Erythroblast (primary cell): ENCODE measurements around the gene ADARB2.
"Not testable (repeated sequence)": the region's sequence is repeated elsewhere in the genome, so short reads cannot be mapped to it uniquely, and the experiment has no call there.

Experiments
- DNase-seq, 2 experiments: peaks; one replicate each; lab custom pipeline; 2025; lab: John Stamatoyannopoulos, UW
- GATA1 ChIP-seq: IDR thresholded peaks from 2 replicates; pipeline ENCODE4 v1.6.1; 2011; ENCODE audit warnings: low read depth, mild to moderate bottlenecking, control low read depth, low read length, moderate library complexity
- POLR2A ChIP-seq: IDR thresholded peaks from 2 replicates; pipeline ENCODE4 v1.6.1; 2011; ENCODE audit warnings: mild to moderate bottlenecking, low read length

The ADARB2 gene

DNA sequence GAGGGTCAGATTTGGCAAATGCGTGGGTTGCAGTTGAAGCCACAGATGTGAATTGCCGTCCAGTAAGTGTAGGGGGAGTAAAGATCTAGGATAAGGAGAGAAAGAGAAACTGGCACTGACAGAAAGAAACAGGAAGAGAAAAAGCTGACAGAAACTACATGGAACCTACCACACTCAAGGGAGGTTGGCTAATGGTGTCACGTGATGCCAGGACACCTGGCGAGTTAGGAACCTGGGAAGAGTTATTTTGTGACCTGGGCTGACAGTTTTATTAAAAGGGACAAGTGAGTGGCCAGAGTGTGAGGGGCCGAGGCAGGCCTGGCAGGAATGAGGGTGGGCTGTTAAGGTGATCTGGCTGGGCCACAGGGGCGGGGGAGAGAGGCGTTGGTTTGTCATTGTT, 188.7 kb downstream of the ADARB2 start:
- no peak for TF ChIP-seq POLR2A
- no peak for TF ChIP-seq GATA1
- DNase-seq = no peak

GRCh38 chr10:1548146-1548545, 189.2 kb downstream of the ADARB2 start:
- no peak for DNase-seq
- TF ChIP-seq GATA1 = no peak

DNA sequence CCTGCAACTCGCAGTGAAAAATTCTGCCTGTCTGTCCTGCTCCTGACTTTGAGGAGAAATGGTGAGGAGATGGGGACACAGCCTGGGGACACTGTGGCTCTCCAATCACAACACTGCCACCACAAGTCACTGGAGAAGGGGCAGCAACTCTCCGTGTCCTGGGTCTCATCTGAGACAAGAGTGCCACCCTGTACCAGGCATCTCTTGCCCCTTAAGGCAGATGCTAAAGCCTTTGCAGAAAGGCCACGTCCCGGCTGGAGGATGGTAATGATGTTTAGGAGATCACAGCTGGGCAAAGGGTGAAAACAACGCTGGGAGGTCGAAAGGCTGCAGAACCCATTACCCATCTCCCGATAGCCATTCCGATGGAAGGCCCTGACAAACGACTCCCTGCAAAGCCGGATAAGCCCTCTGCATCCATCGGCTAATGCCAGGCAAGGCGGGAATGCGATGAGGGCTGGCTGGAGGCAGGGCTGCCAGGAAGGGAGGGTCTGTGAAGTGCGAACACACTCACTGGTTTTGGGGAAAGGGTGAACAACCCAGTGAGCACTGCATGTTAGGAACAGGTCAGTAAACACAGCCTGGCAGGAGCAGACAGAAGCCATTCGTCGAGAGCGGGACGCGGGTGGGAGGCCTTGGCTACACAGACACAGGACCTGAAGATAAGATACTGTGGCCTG, 190.8 kb downstream of the ADARB2 start:
- TF ChIP-seq POLR2A (no peak), GATA1 (no peak)
- DNase-seq = no peak

GRCh38 chr10:1545524-1545923, 191.8 kb downstream of the ADARB2 start:
- no peak for DNase-seq
- TF ChIP-seq GATA1 (no peak), POLR2A (no peak)

DNA sequence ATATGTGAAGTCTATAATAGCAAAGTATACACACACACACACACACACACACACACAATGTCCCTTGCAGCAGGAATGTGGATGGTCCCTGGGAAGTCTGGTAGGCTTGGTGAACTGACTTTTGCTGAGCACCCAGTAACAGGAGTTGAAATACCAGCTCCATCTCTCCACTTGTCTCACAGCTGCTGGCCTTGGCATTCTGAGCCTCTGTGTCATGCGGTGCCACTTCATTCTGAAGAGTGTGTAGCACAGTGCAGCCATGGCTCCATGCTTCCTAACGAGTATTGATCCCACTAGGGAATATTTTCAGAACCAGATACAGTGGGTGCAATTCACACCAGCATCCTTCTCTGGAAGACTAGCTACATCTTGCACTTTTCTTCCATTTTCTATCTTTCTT, 192.4 kb downstream of the ADARB2 start:
- no peak for DNase-seq
- no peak for TF ChIP-seq GATA1
- TF ChIP-seq POLR2A = no peak

GRCh38 chr10:1544209-1544673, 193.1 kb downstream of the ADARB2 start:
- no peak for DNase-seq
- TF ChIP-seq GATA1 (no peak), POLR2A (no peak)

DNA sequence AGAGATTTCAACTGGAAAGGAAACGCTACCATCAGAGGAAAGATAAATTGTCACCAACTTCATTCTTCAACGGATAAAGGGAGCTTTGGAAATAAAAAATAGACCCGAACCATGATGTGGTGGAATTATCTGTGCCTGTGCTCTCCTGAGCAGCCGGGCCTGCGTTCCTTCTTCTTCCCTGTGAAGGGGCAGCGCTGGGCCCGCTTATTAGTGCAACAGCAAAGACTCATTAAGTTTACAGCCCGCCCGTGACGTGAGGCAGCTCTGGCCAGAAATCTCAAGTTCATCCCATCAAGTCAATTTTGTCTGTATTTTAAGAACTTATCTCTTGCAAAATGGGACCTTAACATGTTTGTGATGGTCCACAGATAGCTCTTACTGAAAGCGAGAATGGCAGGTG, 193.7 kb downstream of the ADARB2 start:
- TF ChIP-seq POLR2A = no peak
- no peak for TF ChIP-seq GATA1
- no peak for DNase-seq

- no peak for DNase-seq
- TF ChIP-seq GATA1 (no peak), POLR2A (no peak)
Measured at GRCh38 chr10:1542941-1543340, 194.4 kb downstream of the ADARB2 start.

- DNase-seq = no peak
- no peak for TF ChIP-seq GATA1
- TF ChIP-seq POLR2A = no peak
Measured at GRCh38 chr10:1540144-1540543, 197.2 kb downstream of the ADARB2 start.

GRCh38 chr10:1539216-1539615, 198.1 kb downstream of the ADARB2 start:
- TF ChIP-seq GATA1 (no peak), POLR2A (no peak)
- DNase-seq = no peak

GRCh38 chr10:1538531-1539061, 198.7 kb downstream of the ADARB2 start:
- DNase-seq = no peak
- TF ChIP-seq GATA1 = no peak
- TF ChIP-seq POLR2A = no peak

DNA sequence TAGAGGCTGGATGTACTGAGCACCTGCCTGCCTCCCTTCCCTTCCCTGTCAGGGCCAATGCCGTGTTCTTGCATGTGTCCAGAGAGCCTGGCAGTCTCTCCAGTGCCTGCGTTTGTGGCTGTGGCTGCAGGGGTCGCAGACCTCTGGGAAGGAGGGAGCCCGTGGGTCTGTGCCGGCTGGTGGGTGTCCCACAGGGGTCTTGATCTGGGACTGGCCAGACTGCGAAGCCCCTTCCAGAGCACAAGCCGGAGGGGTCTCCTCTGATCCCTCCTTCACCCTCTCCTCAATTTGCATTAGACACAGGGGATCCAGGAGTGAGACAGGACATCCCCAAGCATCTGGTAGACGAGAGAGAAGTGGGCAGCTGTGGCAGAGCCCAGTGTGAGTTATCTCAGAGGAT, 199.2 kb downstream of the ADARB2 start:
- no peak for DNase-seq
- TF ChIP-seq POLR2A = no peak
- no peak for TF ChIP-seq GATA1

- not testable (repeated sequence) for DNase-seq
Measured at GRCh38 chr10:1537449-1537848, 199.9 kb downstream of the ADARB2 start.

- no peak for DNase-seq
- TF ChIP-seq GATA1 (no peak), POLR2A (no peak)
Measured at GRCh38 chr10:1536341-1536740, 201.0 kb downstream of the ADARB2 start.

- DNase-seq = no peak
Measured at GRCh38 chr10:1535301-1535965, 201.9 kb downstream of the ADARB2 start.

More at GRCh38 chr10:1535301-1535965, 201.9 kb downstream of the ADARB2 start:
- TF ChIP-seq GATA1 (no peak), POLR2A (no peak)
